CD14-positive monocyte (primary cell): ENCODE results near the gene ZDHHC7. TPM values are rescaled to one million over a fixed set of nuclear protein-coding genes. Genes with fewer than 3 reads are reported as not detected.

Source experiments
- DNase-seq, 3 donors: peaks; one replicate each; pipeline ENCODE4 v3.0.0-alpha.2; 2011 to 2022
- H2AFZ ChIP-seq: 2 replicates; pipeline ENCODE4 v1.6.0; 2012; ENCODE audit warnings: mild to moderate bottlenecking, low read depth, low read length, inconsistent platforms; ENCODE audit not compliant: insufficient read depth, poor library complexity, severe bottlenecking
- H3K27ac ChIP-seq, 2 donors: 1 replicate in 1 of 2; 2 replicates in 1 of 2; pipeline ENCODE4 v1.5.1; 2012 to 2013; ENCODE audit warnings: low read length in 2 of 2, control low read depth in 1 of 2, inconsistent platforms in 1 of 2, low read depth in 1 of 2, mild to moderate bottlenecking in 1 of 2
- H3K27me3 ChIP-seq, 2 donors: one replicate each; pipeline versions ENCODE4 v1.6.0 to v1.6.1; 2011 to 2013; ENCODE audit warnings: low read length in 2 of 2; ENCODE audit not compliant: control insufficient read depth in 2 of 2, insufficient read depth in 2 of 2
- H3K36me3 ChIP-seq, 2 donors: replicated peaks in 1 of 2; 1 replicate in 1 of 2; 2 replicates in 1 of 2; pipeline versions ENCODE4 v1.5.1 to v1.6.1; 2012 to 2013; ENCODE audit warnings: low read length in 2 of 2, control low read depth in 1 of 2, inconsistent platforms in 1 of 2, mild to moderate bottlenecking in 1 of 2; ENCODE audit not compliant: insufficient read depth in 2 of 2, control insufficient read depth in 1 of 2
- H3K4me1 ChIP-seq, 2 donors: 1 replicate in 1 of 2; 2 replicates in 1 of 2; pipeline versions ENCODE4 v1.5.1 to v1.6.1; 2012 to 2013; ENCODE audit warnings: low read length in 2 of 2, control low read depth in 1 of 2, inconsistent platforms in 1 of 2, mild to moderate bottlenecking in 1 of 2, moderate library complexity in 1 of 2; ENCODE audit not compliant: insufficient read depth in 2 of 2, control insufficient read depth in 1 of 2
- H3K4me2 ChIP-seq: replicated peaks from 2 replicates; pipeline ENCODE3; 2012; ENCODE audit warnings: low read length, moderate library complexity, mild to moderate bottlenecking; ENCODE audit not compliant: poor library complexity, severe bottlenecking; ENCODE audit errors: extremely low read depth
- H3K4me3 ChIP-seq, 3 experiments: fragments of 200-600 bp in 1 of 3; sonication (generic) in 1 of 3; replicated peaks in 1 of 3; 1 replicate in 2 of 3; 2 replicates in 1 of 3; pipeline ENCODE4 v1.5.1; 2011 to 2013; ENCODE audit warnings: low read length in 3 of 3, mild to moderate bottlenecking in 3 of 3, control low read depth in 2 of 3, low read depth in 2 of 3, inconsistent platforms in 1 of 3, moderate library complexity in 1 of 3
- H3K79me2 ChIP-seq: 2 replicates; pipeline ENCODE4 v1.6.0; 2012; ENCODE audit warnings: mild to moderate bottlenecking, control low read depth, inconsistent platforms, low read length, moderate library complexity; ENCODE audit not compliant: insufficient read depth
- H3K9ac ChIP-seq: 2 replicates; pipeline ENCODE4 v1.6.0; 2017; ENCODE audit warnings: low read length, mild to moderate bottlenecking; ENCODE audit not compliant: insufficient read depth, poor library complexity, severe bottlenecking
- H3K9me3 ChIP-seq, 2 donors: replicated peaks in 1 of 2; 1 replicate in 1 of 2; 2 replicates in 1 of 2; pipeline versions ENCODE4 v1.5.1 to v1.6.1; 2012 to 2013; ENCODE audit warnings: low read length in 2 of 2, control low read depth in 1 of 2; ENCODE audit not compliant: control insufficient read depth in 1 of 2, insufficient read depth in 1 of 2
- H4K20me1 ChIP-seq: 2 replicates; pipeline ENCODE4 v1.6.0; 2012; ENCODE audit warnings: mild to moderate bottlenecking, low read length, control low read depth, moderate library complexity; ENCODE audit not compliant: insufficient read depth
- H3K27ac Mint-ChIP-seq, 7 donors: one replicate each; pipeline ENCODE4 v1.8.0; 2020; ENCODE audit warnings: mild to moderate bottlenecking in 7 of 7, mixed read lengths in 7 of 7, moderate library complexity in 6 of 7, inconsistent platforms in 2 of 7
- H3K27me3 Mint-ChIP-seq, 3 donors: one replicate each; pipeline ENCODE4 v1.8.0; 2021 to 2022; ENCODE audit warnings: low read depth in 3 of 3, mild to moderate bottlenecking in 3 of 3, mixed read lengths in 3 of 3, moderate library complexity in 3 of 3, inconsistent platforms in 1 of 3
- H3K36me3 Mint-ChIP-seq, 2 donors: one replicate each; pipeline ENCODE4 v1.8.0; 2020; ENCODE audit warnings: mixed read lengths in 2 of 2, inconsistent platforms in 1 of 2, mild to moderate bottlenecking in 1 of 2
- H3K4me1 Mint-ChIP-seq: one replicate; pipeline ENCODE4 v1.8.0; 2020; ENCODE audit warnings: mild to moderate bottlenecking, mixed read lengths
- H3K4me3 Mint-ChIP-seq, 2 donors: one replicate each; pipeline ENCODE4 v1.8.0; 2020; ENCODE audit warnings: mild to moderate bottlenecking in 2 of 2, mixed read lengths in 2 of 2, moderate library complexity in 1 of 2
- H3K9me3 Mint-ChIP-seq, 7 donors: one replicate each; pipeline ENCODE4 v1.8.0; 2020 to 2022; ENCODE audit warnings: mixed read lengths in 7 of 7, mild to moderate bottlenecking in 6 of 7, moderate library complexity in 6 of 7, inconsistent platforms in 2 of 7
- WGBS: methylation state at CpG from one replicate; pipeline ENCODE4 v1.1.5; 2013; ENCODE audit warnings: missing lambda C conversion rate; ENCODE audit not compliant: insufficient coverage; 5-methylcytosine and 5-hydroxymethylcytosine counted together
- intact Hi-C, 2 donors: fragments of 100-400 bp; cut with micrococcal nuclease; formaldehyde crosslinking; loops; one replicate each; pipeline versions ENCODE4 v1.15.0 to v1.15.1; 2023
- polyA plus RNA-seq, 3 donors: library from polyadenylated mRNA; depleted of rRNA in 1 of 3; unstranded in 2 of 3; stranded (reverse) in 1 of 3; fragments of 300-500 nt in 2 of 3; fragments of >200 nt in 1 of 3; fragmentation: Illumina TruSeq in 2 of 3; gene quantifications; 1 replicate in 2 of 3; 2 replicates in 1 of 3; pipeline ENCODE4 v1.2.3, GENCODE V29; 2012 to 2021
- TF ChIP-seq, protein P1 (sequence below): fragments of 200-600 bp; IDR thresholded peaks from one replicate; pipeline ENCODE4 v1.8.0; 2022; ENCODE audit warnings: antibody characterized with exemption, mild to moderate bottlenecking

Gene ZDHHC7
- polyA plus RNA-seq, 3 donors, result 99.7 to 189 (median 129) TPM

- H3K4me3 Mint-ChIP-seq, result no peak overlapping the region
- H3K9me3 ChIP-seq, result no peaks in the 10 kb centered on the region
- peaks cover 95% of the 10 kb centered on the region for H3K79me2 ChIP-seq
- no CpG with 5 or more reads among the region's 3 CpGs for WGBS
- peaks cover 89% of the 10 kb centered on the region for H3K4me1 Mint-ChIP-seq
- H3K27ac ChIP-seq, result peak overlapping the region in 1 of 2 donors; percentile 91
- intact Hi-C loops, result no loop called here
- peak overlapping the region in 3 of 7 donors; percentile 6 to 77 (median 66) for H3K27ac Mint-ChIP-seq
- peaks cover 19 to 41% of the 10 kb centered on the region in 2 donors for H3K36me3 ChIP-seq
- no peak overlapping the region for H3K4me3 ChIP-seq
- H3K36me3 Mint-ChIP-seq, result peaks cover 63 to 70% of the 10 kb centered on the region in 2 donors
- H3K27me3 Mint-ChIP-seq, result peaks cover 0 to 3% (median 0%) of the 10 kb centered on the region in 3 donors
- no peaks in the 10 kb centered on the region for H3K27me3 ChIP-seq
- peaks cover 9% of the 10 kb centered on the region for H4K20me1 ChIP-seq
- DNase-seq, result no peak
- TF ChIP-seq, protein P1, sequence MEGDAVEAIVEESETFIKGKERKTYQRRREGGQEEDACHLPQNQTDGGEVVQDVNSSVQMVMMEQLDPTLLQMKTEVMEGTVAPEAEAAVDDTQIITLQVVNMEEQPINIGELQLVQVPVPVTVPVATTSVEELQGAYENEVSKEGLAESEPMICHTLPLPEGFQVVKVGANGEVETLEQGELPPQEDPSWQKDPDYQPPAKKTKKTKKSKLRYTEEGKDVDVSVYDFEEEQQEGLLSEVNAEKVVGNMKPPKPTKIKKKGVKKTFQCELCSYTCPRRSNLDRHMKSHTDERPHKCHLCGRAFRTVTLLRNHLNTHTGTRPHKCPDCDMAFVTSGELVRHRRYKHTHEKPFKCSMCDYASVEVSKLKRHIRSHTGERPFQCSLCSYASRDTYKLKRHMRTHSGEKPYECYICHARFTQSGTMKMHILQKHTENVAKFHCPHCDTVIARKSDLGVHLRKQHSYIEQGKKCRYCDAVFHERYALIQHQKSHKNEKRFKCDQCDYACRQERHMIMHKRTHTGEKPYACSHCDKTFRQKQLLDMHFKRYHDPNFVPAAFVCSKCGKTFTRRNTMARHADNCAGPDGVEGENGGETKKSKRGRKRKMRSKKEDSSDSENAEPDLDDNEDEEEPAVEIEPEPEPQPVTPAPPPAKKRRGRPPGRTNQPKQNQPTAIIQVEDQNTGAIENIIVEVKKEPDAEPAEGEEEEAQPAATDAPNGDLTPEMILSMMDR, result no peak
- H2AFZ ChIP-seq, result no peak overlapping the region
- no peak overlapping the region for H3K4me2 ChIP-seq
- no peak overlapping the region for H3K9ac ChIP-seq
- peaks cover 82 to 100% of the 10 kb centered on the region in 2 donors for H3K4me1 ChIP-seq
- H3K9me3 Mint-ChIP-seq, result no peaks in the 10 kb centered on the region
Observed at GRCh38 chr16:84999200-84999599, 12.1 kb downstream of the ZDHHC7 start.

DNA sequence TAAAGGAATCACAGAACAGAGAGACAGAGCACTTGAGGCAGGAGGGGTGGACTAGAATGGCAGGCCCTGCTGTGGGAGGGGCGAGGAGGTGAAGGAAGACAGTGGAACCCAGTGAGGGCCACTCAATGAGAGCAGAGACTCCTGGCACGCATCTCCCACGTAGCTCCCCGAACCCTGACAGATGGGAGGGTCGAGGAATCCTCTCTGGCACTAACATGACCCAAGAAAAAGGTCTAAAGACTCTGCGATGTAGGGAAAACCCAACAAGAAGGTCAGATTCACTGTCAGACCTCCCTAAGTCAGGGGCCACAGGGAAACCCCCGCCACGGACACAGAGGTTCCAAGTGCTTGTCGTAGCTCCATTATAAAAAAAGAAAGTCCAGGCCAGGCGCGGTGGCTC, 15.0 kb downstream of the ZDHHC7 start:
- no peak overlapping the region for H2AFZ ChIP-seq
- DNase-seq, result no peak
- peaks cover 83% of the 10 kb centered on the region for H3K4me1 Mint-ChIP-seq
- intact Hi-C loops, result no loop called here
- H3K27me3 ChIP-seq, result no peaks in the 10 kb centered on the region
- no peaks in the 10 kb centered on the region for H3K9me3 ChIP-seq
- peaks cover 44 to 66% of the 10 kb centered on the region in 2 donors for H3K36me3 ChIP-seq
- TF ChIP-seq, protein P1, result no peak
- peaks cover 0 to 2% (median 0%) of the 10 kb centered on the region in 7 donors for H3K9me3 Mint-ChIP-seq
- H4K20me1 ChIP-seq, result peaks cover 3% of the 10 kb centered on the region
- 98% methylated on average over 6 of the region's 11 CpGs for WGBS
- H3K79me2 ChIP-seq, result peaks cover 95% of the 10 kb centered on the region
- H3K36me3 Mint-ChIP-seq, result peaks cover 67 to 86% of the 10 kb centered on the region in 2 donors
- peaks cover 80 to 100% of the 10 kb centered on the region in 2 donors for H3K4me1 ChIP-seq
- H3K4me2 ChIP-seq, result peak overlapping the region; percentile 34
- H3K4me3 Mint-ChIP-seq, result peak overlapping the region in 1 of 2 donors; percentile 69
- H3K9ac ChIP-seq, result no peak overlapping the region
- H3K4me3 ChIP-seq, result peak overlapping the region in 1 of 3 experiments; percentile 27
- no peaks in the 10 kb centered on the region for H3K27me3 Mint-ChIP-seq
- H3K27ac ChIP-seq, result peak overlapping the region; percentile 78 to 99
- H3K27ac Mint-ChIP-seq, result peak overlapping the region; percentile 98 to 99 (median 99)
